ENCODE results near the gene TGFB2. TPM values are rescaled to one million over a fixed set of nuclear protein-coding genes. Genes with fewer than 3 reads are reported as not detected.
"Not testable (repeated sequence)": the region's sequence is repeated elsewhere in the genome, so short reads cannot be mapped to it uniquely, and the experiment has no call there.

TGFB2 gene
- polyA plus RNA-seq (ENCODE audit: insufficient read depth in 1 of 5, insufficient read length in 5 of 5, low replicate concordance in 1 of 5) = 100 to 1,000 TPM in 4 of 5 donors, 10 to 100 TPM in 1; 82.7 to 181 (median 138) TPM
- long read RNA-seq, donor 1, full-length matches to known transcripts = 54 of 72 reads
- long read RNA-seq, donor 1, partial matches to known transcripts = 18 of 72 reads
- long read RNA-seq, donor 1, other reads (novel, unspliced or antisense) = 0 of 72 reads
- long read RNA-seq, donor 2, full-length matches to known transcripts = 19 of 25 reads
- long read RNA-seq, donor 2, partial matches to known transcripts = 6 of 25 reads
- long read RNA-seq, donor 2, other reads (novel, unspliced or antisense) = 0 of 25 reads
- long read RNA-seq, donor 3, full-length matches to known transcripts = 29 of 34 reads
- long read RNA-seq, donor 3, partial matches to known transcripts = 5 of 34 reads
- long read RNA-seq, donor 3, other reads (novel, unspliced or antisense) = 0 of 34 reads
- long read RNA-seq, donor 4, full-length matches to known transcripts = 21 of 26 reads
- long read RNA-seq, donor 4, partial matches to known transcripts = 5 of 26 reads
- long read RNA-seq, donor 4, other reads (novel, unspliced or antisense) = 0 of 26 reads
- long read RNA-seq, donor 5, full-length matches to known transcripts = 33 of 54 reads
- long read RNA-seq, donor 5, partial matches to known transcripts = 21 of 54 reads
- long read RNA-seq, donor 5, other reads (novel, unspliced or antisense) = 0 of 54 reads
- long read RNA-seq, donor 6, full-length matches to known transcripts = 37 of 50 reads
- long read RNA-seq, donor 6, partial matches to known transcripts = 13 of 50 reads
- long read RNA-seq, donor 6, other reads (novel, unspliced or antisense) = 0 of 50 reads
- long read RNA-seq, donor 7, full-length matches to known transcripts = 25 of 30 reads
- long read RNA-seq, donor 7, partial matches to known transcripts = 5 of 30 reads
- long read RNA-seq, donor 7, other reads (novel, unspliced or antisense) = 0 of 30 reads
- long read RNA-seq, donor 8, full-length matches to known transcripts = 5 of 5 reads
- long read RNA-seq, donor 8, partial matches to known transcripts = 0 of 5 reads
- long read RNA-seq, donor 8, other reads (novel, unspliced or antisense) = 0 of 5 reads

GRCh38 chr1:218344814-218345672 lies at the start of gene TGFB2:
Gene TGFB2, plus strand, starts transcription at chr1:218345336. Its CDS starts 1,366 bp downstream, at chr1:218346702.
- DNase-seq = peak; percentile 81 to 87

- no peak for DNase-seq
Measured at GRCh38 chr1:218296162-218296561, 49.0 kb upstream of the TGFB2 start.

GRCh38 chr1:218297461-218297860 lies 47.7 kb upstream of the TGFB2 start:
- DNase-seq = no peak

- no peak for DNase-seq
Measured at GRCh38 chr1:218297867-218298266, 47.3 kb upstream of the TGFB2 start.

GRCh38 chr1:218298398-218298797 lies 46.7 kb upstream of the TGFB2 start:
- DNase-seq = no peak

GRCh38 chr1:218299416-218299815 lies 45.7 kb upstream of the TGFB2 start:
- DNase-seq = peak; percentile 25 to 29

- no peak for DNase-seq
Measured at GRCh38 chr1:218301217-218301616, 43.9 kb upstream of the TGFB2 start.

GRCh38 chr1:218302155-218302554 lies 43.0 kb upstream of the TGFB2 start:
- DNase-seq = no peak

- DNase-seq = no peak
Measured at GRCh38 chr1:218303176-218303879, 41.8 kb upstream of the TGFB2 start.

GRCh38 chr1:218304281-218305039 lies 40.7 kb upstream of the TGFB2 start:
- peak; percentile 19 to 28 for DNase-seq

GRCh38 chr1:218305472-218306064 lies 39.6 kb upstream of the TGFB2 start:
- no peak for DNase-seq

GRCh38 chr1:218312509-218312908 lies 32.6 kb upstream of the TGFB2 start:
- no peak for DNase-seq

- DNase-seq = no peak
Measured at GRCh38 chr1:218314316-218314715, 30.8 kb upstream of the TGFB2 start.

- no peak for DNase-seq
Measured at GRCh38 chr1:218315638-218316037, 29.5 kb upstream of the TGFB2 start.

- no peak for DNase-seq
Measured at GRCh38 chr1:218317061-218317460, 28.1 kb upstream of the TGFB2 start.

- not testable (repeated sequence) for DNase-seq
Measured at GRCh38 chr1:218320182-218320581, 25.0 kb upstream of the TGFB2 start.

- no peak for DNase-seq
Measured at GRCh38 chr1:218322762-218323161, 22.4 kb upstream of the TGFB2 start.

- DNase-seq = no peak
Measured at GRCh38 chr1:218323568-218324225, 21.4 kb upstream of the TGFB2 start.

GRCh38 chr1:218324226-218324580 lies 20.9 kb upstream of the TGFB2 start:
- DNase-seq = no peak

Data from right lung (tissue), 10 donors.